GM13976 (cell line): ENCODE data around the gene OR8B4.

Source experiments
- DNase-seq: peaks from one replicate; pipeline ENCODE4 v3.0.0; 2012; ENCODE audit warnings: low spot score
- CTCF ChIP-seq: IDR thresholded peaks from 2 replicates; pipeline ENCODE4 v1.5.1; 2012; ENCODE audit warnings: borderline replicate concordance, mild to moderate bottlenecking; ENCODE audit not compliant: insufficient read depth; ENCODE audit errors: extremely low read depth, missing control alignments, control extremely low read depth
- in situ Hi-C: fragments of 300-500 bp; cut with MboI; formaldehyde crosslinking; loops from one replicate; pipeline ENCODE4 v1.12.0; 2022; ENCODE audit warnings: low sequenced_read_pairs, mixed read lengths, inconsistent platforms; ENCODE audit not compliant: unreplicated experiment

OR8B4 gene

GRCh38 chr11:124424384-124424921, at the start of gene OR8B4:
Gene OR8B4, minus strand, starts transcription at chr11:124424871. Its CDS starts 0 bp downstream, at chr11:124424871.
- in situ Hi-C loops, result loop anchor here (25.0 kb wide), 1 partner anchor 163 kb away; no protein-coding TSS in a partner anchor
- DNase-seq, result no peak

GRCh38 chr11:124474079-124474478, 49.4 kb upstream of the OR8B4 start:
- in situ Hi-C loops, result no loop called here
- no peak for TF ChIP-seq CTCF
- no peak for DNase-seq

More at GRCh38 chr11:124424384-124424921, at the start of gene OR8B4:
- no peak for TF ChIP-seq CTCF

GRCh38 chr11:124473476-124473875, 48.8 kb upstream of the OR8B4 start:
- DNase-seq, result no peak
- TF ChIP-seq CTCF, result no peak
- in situ Hi-C loops, result no loop called here

- in situ Hi-C loops, result no loop called here
- no peak for DNase-seq
- TF ChIP-seq CTCF, result no peak
These were observed 46.0 kb upstream of the OR8B4 start for GRCh38 chr11:124470561-124471227.

- TF ChIP-seq CTCF, result no peak
- no peak for DNase-seq
- in situ Hi-C loops, result no loop called here
These were observed 42.8 kb upstream of the OR8B4 start for GRCh38 chr11:124467381-124467927.

- TF ChIP-seq CTCF, result no peak
- no peak for DNase-seq
- in situ Hi-C loops, result no loop called here
These were observed 40.7 kb upstream of the OR8B4 start for GRCh38 chr11:124465368-124465767.
